Dedifferentiated amniotic fluid mesenchymal stem cell (primary cell): Measurements from ENCODE around the gene JUP.

Experiments used
- DNase-seq: peaks from one replicate; pipeline ENCODE4 v3.0.0-alpha.2; 2016; ENCODE audit errors: extremely low spot score

The JUP gene

GRCh38 chr17:41723801-41724475 lies 62.6 kb downstream of the JUP start:
- DNase-seq, result no peak

GRCh38 chr17:41722231-41722630 lies 64.3 kb downstream of the JUP start:
- DNase-seq, result no peak

DNA sequence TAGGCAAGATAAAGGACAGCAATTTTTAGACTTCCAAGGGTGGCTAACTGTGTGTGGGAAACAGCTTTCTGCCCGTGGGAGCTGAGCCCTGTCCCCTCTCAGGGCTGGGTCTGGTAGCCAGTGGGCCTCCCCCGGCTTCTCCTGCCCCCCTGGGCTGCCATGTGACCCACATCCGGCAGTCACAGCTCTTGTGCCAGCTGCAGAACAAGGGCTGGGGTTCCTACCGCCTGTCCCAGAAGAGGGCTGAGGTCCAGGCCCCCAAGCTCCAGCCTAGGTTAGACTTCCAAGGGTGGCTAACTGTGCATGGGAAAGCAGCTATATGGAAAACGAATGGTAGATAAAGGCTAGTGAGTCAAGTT lies 68.2 kb downstream of the JUP start:
- DNase-seq, result no peak

GRCh38 chr17:41717408-41718286 lies 68.9 kb downstream of the JUP start:
- peak; percentile 50 for DNase-seq

DNA sequence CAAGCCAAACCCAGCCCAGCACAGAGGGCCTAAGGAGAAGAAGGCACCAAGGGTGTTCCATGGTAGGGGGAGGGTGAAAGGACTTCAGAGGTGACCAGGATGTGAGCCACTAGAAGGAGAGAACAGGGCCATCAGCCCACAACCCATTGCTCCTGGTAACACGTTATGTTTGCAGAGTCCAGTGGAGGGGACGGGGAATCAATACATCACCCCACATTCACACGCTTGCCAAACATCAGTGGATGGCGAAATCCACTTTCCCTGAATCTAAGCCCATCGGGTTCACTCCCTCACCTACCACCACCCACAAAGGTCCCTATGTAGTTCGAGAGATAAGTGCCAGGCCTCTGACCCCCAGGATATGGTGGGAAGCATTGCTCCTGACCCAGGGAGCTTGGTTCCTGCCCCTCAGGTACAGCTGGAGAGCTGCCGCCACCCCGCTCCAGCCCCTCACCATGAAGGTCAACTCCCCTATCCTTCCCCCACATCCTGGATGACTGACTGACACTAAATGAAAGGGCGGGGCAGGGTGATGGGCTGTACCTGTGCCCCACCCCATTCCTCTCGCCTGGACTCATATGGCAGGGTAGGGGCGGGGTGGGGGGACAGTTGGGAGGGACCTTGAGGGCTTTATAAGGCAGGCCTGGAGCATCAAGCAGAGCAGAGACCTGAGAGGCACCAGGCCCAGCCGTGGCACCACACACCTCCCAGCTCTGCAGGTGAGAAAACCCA lies 74.7 kb downstream of the JUP start, which contains the start of gene GAST:
GAST (plus strand) TSS at position 663 of the 732 bp plus-strand sequence. CDS start 3,106 bp downstream, outside the sequence.
- DNase-seq, result no peak

DNA sequence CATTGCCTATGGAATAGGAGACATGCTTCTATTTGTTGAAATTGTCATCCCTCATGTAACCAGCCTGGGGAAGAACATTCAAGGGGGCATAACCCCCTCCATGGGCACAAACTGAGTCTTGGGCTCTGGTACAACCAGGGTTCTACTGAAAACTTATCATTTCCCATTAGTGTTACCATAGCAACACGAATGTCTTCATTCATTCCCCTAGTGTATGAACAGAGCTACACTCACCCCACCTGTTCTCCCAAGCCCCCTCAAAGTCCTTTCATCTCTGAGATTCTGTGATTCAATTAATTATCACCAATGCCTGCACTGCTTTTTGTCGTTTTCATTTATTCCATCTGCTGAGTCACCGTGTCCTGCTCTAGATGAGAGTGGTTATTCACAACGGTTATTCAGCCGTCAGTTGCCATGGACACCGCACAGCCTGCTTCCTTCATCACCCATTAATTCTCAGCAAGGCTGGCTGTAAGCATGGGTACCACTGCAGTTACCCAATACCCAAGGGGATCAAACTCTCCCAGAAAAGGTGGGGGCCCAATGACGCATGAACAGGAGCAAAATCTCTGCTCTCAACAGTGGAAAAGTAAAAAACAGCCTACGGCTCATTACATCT lies 75.9 kb downstream of the JUP start:
- no peak for DNase-seq

- DNase-seq, result no peak
These were observed 78.5 kb downstream of the JUP start for GRCh38 chr17:41707803-41708669.

DNA sequence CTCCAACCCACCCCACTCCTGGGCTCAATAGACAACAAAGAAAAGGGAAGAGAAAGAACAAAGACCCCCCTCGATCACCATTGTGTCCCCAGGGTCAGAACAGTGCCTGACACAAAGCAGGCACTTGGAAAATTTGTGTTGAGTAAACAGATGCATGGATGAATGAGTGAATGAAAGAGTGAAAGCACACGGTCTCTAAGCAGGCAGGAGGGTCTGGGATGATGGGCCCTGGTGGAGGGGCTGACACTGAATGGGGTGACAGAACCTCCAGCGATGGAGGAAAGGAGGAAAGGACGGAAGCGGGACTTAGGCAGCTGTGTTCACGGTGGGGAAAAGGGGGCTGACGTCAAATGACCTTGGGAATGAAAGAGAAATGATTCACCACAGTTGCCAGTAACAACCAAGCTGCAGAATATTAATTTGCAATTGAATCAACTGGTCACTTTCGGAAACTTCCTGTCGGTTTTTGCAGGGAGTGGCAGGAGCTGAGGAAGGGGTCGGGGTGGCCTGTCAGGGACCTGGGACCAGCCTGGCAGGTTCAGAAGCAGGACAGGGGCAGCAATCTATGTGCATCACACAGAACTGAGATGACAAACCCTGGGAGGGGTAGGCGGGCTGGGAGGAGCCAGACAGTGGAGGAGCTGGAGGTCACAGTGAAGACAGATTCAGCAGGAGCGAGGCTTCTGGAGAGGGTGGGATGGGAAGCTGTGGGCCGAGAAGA lies 81.1 kb downstream of the JUP start:
- DNase-seq, result no peak
